Adipocyte (in vitro differentiated cells): ENCODE results near the gene KPNA1.
"Not testable (repeated sequence)": the region's sequence is repeated elsewhere in the genome, so short reads cannot be mapped to it uniquely, and the experiment has no call there.

Experiments
- DNase-seq: peaks from one replicate; pipeline ENCODE4 v3.0.0-alpha.2; 2015; ENCODE audit warnings: low read depth
- H3K27me3 ChIP-seq: replicated peaks from 2 replicates; pipeline ENCODE4 v1.7.0; 2013; ENCODE audit warnings: mild to moderate bottlenecking, low read length, moderate library complexity; ENCODE audit not compliant: control insufficient read depth, insufficient read depth
- H3K36me3 ChIP-seq: 2 replicates; pipeline ENCODE4 v1.7.0; 2013; ENCODE audit warnings: low read length, mild to moderate bottlenecking, moderate library complexity; ENCODE audit not compliant: control insufficient read depth, insufficient read depth, severe bottlenecking
- H3K4me1 ChIP-seq: 2 replicates; pipeline ENCODE4 v1.7.0; 2013; ENCODE audit warnings: mild to moderate bottlenecking, low read length, moderate library complexity; ENCODE audit not compliant: control insufficient read depth, insufficient read depth
- H3K4me3 ChIP-seq: 2 replicates; pipeline ENCODE4 v1.7.0; 2013; ENCODE audit warnings: mild to moderate bottlenecking, low read length, moderate library complexity
- H3K9ac ChIP-seq: 2 replicates; pipeline ENCODE4 v1.7.0; 2013; ENCODE audit warnings: mild to moderate bottlenecking, low read length, moderate library complexity
- H3K9me3 ChIP-seq: 2 replicates; pipeline ENCODE4 v1.7.0; 2013; ENCODE audit warnings: mild to moderate bottlenecking, low read length, moderate library complexity; ENCODE audit not compliant: control insufficient read depth

KPNA1 gene

DNA sequence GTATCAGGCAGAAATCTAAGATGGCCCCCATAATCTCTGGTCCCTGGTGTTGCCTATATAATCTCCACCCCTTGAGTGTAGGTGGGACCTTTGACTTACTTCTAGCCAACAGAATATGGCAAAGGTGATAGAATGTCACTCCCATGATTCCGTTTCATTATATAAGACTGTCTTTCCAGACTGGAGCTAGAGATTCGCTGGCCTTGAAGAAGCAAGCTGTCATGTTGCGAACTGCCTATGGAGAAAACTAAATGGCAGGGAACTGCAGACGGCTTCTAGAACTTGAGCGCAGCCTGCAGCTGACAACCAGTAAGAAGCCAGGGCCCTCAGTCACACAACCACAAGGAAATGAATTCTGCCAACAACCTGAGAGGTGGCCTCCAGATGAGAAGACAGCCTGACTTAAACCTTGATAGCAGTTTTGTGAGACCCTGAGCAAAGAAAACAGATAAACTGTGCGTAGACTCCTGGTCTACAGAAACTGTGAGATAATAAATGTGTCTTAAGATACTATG, 2.2 kb upstream of the KPNA1 start:
- Histone ChIP-seq H3K9ac (no peak overlapping the region), H3K4me3 (no peak overlapping the region), H3K4me1 (peaks cover 16% of the 10 kb centered on the region), H3K27me3 (no peaks in the 10 kb centered on the region), H3K9me3 (no peaks in the 10 kb centered on the region), H3K36me3 (no peaks in the 10 kb centered on the region)
- DNase-seq = no peak

DNA sequence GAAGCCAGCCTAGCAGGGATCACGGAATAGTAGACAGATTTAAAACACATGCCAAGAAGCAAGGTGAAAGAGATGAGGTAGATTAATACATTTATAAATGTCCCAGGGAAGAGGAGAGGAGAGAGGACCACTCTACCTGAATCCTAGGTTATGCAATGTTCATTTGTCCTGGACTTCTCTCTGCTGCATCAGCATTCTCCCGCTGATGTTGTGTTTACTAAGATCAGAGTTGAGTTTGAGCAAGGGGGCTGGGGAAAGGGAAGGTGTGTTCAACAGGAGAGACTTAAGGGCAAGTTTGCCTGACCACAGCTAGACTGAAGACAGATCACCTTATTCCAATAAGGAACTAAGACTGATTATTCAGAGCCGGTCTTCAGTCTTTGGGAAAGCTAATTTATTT, 1.1 kb upstream of the KPNA1 start:
- no peak for DNase-seq
- H3K4me3 ChIP-seq = no peak overlapping the region
- no peaks in the 10 kb centered on the region for H3K27me3 ChIP-seq
- peaks cover 26% of the 10 kb centered on the region for H3K4me1 ChIP-seq
- H3K9ac ChIP-seq = no peak overlapping the region
- no peaks in the 10 kb centered on the region for H3K36me3 ChIP-seq
- H3K9me3 ChIP-seq = no peaks in the 10 kb centered on the region

DNA sequence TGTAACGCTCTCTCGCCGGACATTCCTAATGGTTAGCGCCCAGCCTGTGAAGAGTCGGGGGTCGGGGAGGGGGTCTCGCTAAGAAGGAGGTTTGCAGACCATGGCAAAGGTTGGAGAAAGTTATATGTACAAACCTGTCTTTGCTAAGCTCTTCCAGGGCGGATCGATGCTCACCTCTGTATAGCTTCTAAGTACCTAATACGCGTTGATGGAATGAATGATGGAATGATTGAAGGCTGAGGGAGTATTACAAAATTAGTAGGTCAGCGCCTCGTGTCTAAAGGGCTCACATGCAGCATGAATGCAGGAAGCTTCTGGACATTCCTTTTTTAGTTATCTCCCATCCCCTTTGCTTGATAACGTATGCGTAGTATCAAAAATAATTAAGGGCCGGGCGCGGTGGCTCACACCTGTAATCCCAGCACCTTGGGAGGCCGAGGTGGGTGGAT, 305 bp upstream of the KPNA1 start:
- H3K9me3 ChIP-seq = no peaks in the 10 kb centered on the region
- H3K9ac ChIP-seq = peak overlapping the region; percentile 94
- H3K36me3 ChIP-seq = no peaks in the 10 kb centered on the region
- no peak for DNase-seq
- H3K27me3 ChIP-seq = no peaks in the 10 kb centered on the region
- H3K4me1 ChIP-seq = peaks cover 26% of the 10 kb centered on the region
- peak overlapping the region; percentile 81 for H3K4me3 ChIP-seq

DNA sequence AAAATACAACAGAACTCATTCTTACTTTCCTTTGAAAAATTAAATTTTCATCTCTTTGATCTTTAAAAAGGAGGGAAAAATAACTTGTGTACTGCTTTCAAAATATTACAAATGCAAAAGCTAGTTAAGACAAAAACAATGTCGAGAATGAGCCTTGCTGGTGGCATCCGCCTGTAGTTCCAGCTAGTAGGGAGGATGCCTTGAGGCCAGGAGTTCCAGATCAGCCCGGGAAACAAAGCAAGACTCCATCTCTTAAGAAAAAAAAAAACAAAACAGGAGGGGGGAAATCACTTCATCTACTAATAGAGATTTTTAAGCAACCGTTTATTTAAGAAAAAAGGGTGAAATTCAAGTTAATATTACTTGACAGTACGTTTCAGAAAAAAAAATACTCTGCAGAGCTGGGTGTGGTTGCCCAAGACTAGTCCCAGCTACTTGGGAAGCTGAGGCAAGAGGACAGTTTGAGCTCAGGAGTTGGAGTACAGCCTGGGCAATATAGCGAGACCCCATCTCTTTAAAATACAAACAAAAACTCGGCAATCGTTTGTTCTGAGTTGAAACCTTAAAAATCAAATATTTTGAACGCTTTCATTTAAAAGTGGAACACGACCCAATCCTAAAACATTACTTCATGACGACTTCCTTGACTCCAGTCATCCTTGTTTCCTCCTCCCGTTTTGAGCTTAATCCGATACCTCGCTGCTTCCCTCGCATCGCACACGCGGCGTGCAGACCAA, 1.2 kb downstream of the KPNA1 start:
- Histone ChIP-seq H3K4me3 (peak overlapping the region; percentile 81), H3K27me3 (no peaks in the 10 kb centered on the region), H3K9ac (peak overlapping the region; percentile 94), H3K4me1 (peaks cover 30% of the 10 kb centered on the region), H3K36me3 (no peaks in the 10 kb centered on the region), H3K9me3 (no peaks in the 10 kb centered on the region)
- DNase-seq = no peak

DNA sequence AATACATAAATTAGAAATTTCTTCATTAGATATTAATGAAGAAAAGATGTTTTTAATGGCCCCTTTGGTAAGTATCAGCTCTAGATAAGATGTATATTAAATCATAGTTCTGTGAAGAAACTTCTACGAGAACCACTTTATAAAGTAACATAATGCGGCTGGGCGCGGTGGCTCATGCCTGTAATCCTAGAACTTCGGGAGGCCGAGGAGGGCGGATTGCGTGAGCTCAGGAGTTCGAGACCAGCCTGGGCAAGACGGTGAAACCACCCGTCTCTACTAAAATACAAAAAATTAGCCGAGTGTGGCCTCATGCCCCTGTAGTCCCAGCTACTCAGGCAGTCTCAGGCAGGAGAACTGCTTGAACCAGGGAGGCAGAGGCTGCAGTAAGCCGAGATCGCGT, 2.5 kb downstream of the KPNA1 start:
- Histone ChIP-seq H3K9ac (no peak overlapping the region), H3K36me3 (no peaks in the 10 kb centered on the region), H3K4me1 (peaks cover 30% of the 10 kb centered on the region), H3K4me3 (no peak overlapping the region), H3K9me3 (no peaks in the 10 kb centered on the region), H3K27me3 (no peaks in the 10 kb centered on the region)
- no peak for DNase-seq

DNA sequence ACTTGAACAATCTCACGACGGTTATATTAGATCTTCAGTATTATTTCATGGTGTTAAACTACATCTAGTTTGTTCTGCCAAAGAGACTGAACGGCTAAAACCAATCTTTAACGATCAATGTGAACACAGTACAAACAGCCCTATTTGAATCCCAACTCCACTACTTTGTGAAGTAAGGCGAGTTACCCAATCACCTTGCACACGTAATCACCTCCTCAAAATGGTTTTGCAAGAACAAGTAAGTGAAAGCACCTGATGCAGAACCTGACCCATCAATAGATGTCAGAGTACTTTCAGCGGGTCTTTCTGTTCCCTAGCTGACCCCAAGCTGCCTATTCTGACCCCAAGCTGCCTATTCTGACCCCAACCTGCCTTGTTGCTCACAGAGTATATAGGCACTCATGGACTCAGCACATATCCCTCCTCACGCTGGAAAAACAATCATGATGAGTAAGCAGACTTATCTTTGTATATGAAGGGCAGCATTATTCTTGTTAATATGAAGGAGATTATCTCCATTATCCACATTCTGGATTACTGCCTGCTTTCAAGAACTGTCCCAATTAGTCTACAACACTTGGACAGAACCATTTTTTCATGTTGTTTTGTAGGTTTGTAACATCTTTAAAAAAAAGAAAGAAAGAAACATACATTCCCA, 3.7 kb downstream of the KPNA1 start:
- H3K9me3 ChIP-seq = no peaks in the 10 kb centered on the region

DNA sequence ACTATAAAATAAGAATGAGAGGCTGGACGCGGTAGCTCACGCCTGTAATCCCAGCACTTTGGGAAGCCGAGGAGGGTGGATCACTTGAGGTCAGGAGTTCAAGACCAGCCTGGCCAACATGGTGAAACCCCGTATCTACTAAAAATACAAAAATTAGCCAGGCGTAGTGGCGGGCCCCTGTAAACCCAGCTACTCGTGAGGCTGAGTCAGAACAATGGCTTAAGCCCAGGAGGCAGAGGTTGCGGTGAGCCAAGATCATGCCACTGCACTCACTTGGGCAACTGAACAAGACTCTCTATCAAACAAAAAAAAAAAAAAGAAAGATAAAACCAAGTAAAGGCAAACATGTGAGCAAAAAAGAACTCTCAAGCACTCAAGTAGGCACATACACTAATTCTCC, 5.8 kb downstream of the KPNA1 start:
- H3K4me1 ChIP-seq = peaks cover 30% of the 10 kb centered on the region
- not testable (repeated sequence) for H3K9me3 ChIP-seq, H3K9ac ChIP-seq, H3K27me3 ChIP-seq, H3K36me3 ChIP-seq, H3K4me3 ChIP-seq, DNase-seq

More for the DNA sequence above, 3.7 kb downstream of the KPNA1 start:
- Histone ChIP-seq H3K36me3 (peaks cover 4% of the 10 kb centered on the region), H3K4me3 (no peak overlapping the region), H3K4me1 (peaks cover 30% of the 10 kb centered on the region), H3K27me3 (no peaks in the 10 kb centered on the region), H3K9ac (no peak overlapping the region)
- DNase-seq = no peak

DNA sequence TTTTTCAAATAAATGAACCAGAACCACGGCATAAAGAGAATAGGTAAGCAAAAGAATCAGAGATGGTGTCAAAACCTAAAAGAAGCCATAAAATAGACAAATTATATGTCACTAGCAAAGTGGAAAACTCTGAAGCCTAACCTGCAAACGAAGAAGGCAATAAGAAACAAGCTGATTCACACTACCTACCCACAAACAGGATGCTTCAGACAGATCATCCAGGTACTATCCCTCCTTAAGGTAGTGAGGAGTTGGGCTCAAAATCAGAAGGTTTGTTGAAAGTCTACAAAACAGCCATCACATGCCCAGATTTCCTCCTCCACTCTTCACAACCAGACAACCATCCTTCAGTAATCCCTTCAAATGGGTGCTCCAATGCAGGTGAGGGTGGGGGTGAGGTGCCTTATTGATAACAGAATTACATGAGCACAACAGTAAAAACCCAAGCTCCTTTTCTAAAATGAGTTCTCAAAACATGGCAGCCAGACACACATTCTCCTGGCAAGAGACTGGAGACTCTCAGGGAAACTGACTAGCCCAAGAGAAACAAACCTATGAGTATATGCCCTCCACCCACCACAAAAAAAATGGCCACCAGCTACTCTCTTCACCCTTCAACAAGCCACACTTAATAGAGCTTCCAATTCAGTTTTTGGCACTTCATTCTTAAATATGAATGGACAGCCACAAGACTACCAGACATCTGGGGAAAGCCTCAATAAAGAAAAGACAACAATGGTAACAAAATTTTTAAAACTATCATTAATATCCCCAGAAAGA, 6.4 kb downstream of the KPNA1 start:
- Histone ChIP-seq H3K9me3 (no peaks in the 10 kb centered on the region), H3K27me3 (no peaks in the 10 kb centered on the region)

DNA sequence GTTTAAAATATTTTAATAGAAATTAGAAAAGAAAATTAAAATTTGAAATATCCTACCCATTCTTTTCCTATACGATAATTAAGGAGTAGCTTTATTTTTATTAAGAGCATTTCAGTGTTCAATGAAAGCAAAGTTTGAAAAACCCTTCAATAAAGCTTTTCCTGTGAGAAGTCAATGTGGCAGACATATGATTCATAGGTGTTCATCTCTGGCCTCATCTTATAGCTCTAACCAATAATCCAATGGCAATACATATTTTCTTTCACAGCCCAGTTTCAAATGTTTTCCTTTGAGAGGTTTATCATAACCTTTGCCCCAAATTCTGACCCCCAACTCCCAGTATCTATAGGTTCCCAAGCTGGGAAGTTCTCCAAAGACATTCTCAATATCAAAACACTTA, 8.3 kb downstream of the KPNA1 start:
- H3K9me3 ChIP-seq = no peaks in the 10 kb centered on the region
- no peaks in the 10 kb centered on the region for H3K27me3 ChIP-seq
- DNase-seq = no peak
- no peak overlapping the region for H3K9ac ChIP-seq
- peaks cover 20% of the 10 kb centered on the region for H3K4me1 ChIP-seq
- H3K4me3 ChIP-seq = no peak overlapping the region
- H3K36me3 ChIP-seq = peaks cover 7% of the 10 kb centered on the region

More for the DNA sequence above, 6.4 kb downstream of the KPNA1 start:
- peaks cover 7% of the 10 kb centered on the region for H3K36me3 ChIP-seq
- H3K9ac ChIP-seq = no peak overlapping the region
- H3K4me1 ChIP-seq = peaks cover 26% of the 10 kb centered on the region
- H3K4me3 ChIP-seq = no peak overlapping the region
- DNase-seq = no peak

DNA sequence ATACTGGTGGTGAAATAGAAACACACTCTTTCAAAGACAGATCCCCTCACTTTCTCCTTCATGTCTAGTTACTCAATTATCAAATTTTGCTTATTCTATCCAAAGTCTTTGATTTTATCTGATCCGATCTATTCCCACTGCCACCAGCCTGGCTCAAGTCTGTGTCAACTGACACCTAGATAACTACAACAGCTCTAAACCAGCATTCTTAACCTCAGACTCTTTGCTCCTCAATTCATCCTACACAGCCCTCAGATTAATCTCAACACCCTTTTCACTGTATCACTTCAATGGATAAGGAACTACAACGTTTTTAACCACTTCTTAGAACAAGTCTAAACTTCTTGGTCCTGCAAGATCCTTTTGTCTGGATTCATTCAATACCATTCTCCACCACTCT, 9.1 kb downstream of the KPNA1 start:
- H3K9ac ChIP-seq = no peak overlapping the region

DNA sequence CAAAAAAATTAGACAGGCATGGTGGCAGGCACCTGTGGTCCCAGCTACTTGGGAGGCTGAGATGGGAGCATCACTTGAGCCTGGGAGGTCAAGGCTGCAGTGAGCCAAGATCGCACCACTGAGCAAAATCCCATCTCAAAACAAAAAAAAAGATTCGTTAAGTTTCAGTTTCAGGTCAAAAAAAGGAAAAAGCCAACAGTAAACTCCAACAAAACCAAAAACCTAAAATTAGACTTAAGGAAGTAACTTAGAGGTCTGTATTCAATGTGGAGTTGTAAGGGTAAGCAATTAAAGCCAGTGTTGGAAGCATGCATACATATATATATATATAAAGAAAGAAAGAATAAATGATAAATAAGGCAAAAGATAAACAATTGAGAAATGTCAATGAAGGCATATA, 11.8 kb downstream of the KPNA1 start:
- H3K4me1 ChIP-seq = peaks cover 16% of the 10 kb centered on the region
- no peak overlapping the region for H3K9ac ChIP-seq
- DNase-seq = no peak
- H3K9me3 ChIP-seq = no peaks in the 10 kb centered on the region
- no peak overlapping the region for H3K4me3 ChIP-seq
- no peaks in the 10 kb centered on the region for H3K27me3 ChIP-seq
- peaks cover 7% of the 10 kb centered on the region for H3K36me3 ChIP-seq

More for the DNA sequence above, 9.1 kb downstream of the KPNA1 start:
- no peak for DNase-seq
- Histone ChIP-seq H3K4me1 (peaks cover 19% of the 10 kb centered on the region), H3K36me3 (peaks cover 7% of the 10 kb centered on the region), H3K27me3 (no peaks in the 10 kb centered on the region), H3K4me3 (no peak overlapping the region), H3K9me3 (no peaks in the 10 kb centered on the region)
